ENCODE measurements around the gene FRMD4A.
A peak's percentile ranks its signal among the peaks of the same experiment; 100 is the strongest.

Gene FRMD4A

GRCh38 chr10:14004536-14004935 lies 326.2 kb downstream of the FRMD4A start:
- DNase-seq = no peak

GRCh38 chr10:14003517-14004184 lies 327.1 kb downstream of the FRMD4A start:
- DNase-seq = no peak

DNA sequence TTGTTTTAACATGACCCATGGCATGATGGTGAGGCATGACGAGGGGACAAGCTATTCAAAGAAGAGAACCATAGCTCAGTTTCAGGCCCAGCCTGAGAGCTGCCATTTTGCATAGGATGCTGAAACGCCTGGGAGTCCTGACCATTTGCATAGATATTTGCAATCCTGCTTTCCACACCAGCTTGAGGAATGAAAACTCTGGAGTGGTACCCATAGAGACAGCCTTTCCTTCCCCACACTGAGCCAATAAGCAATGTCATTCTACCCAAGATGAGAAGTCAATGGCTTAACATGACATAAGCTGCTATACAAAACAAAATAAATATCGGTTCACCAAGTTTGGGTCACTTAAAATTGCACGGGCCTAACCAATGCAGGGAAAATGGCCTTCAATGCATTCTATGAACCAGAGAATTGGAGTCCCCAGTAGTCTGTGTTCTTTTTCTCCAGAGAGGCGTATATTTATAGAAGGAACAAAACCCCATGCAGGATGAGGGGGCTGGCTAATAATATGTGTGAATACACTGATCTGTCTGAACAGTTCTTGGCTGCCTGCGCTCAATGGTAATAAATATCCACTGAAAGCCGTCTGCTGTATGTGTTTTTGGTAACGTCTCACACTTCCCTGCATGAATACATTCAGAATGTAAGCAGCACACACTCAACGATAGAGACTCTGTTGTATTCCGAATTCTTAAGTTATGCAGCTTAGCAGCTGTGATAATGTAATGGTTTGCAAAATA lies 329.3 kb downstream of the FRMD4A start:
- DNase-seq = no peak

DNA sequence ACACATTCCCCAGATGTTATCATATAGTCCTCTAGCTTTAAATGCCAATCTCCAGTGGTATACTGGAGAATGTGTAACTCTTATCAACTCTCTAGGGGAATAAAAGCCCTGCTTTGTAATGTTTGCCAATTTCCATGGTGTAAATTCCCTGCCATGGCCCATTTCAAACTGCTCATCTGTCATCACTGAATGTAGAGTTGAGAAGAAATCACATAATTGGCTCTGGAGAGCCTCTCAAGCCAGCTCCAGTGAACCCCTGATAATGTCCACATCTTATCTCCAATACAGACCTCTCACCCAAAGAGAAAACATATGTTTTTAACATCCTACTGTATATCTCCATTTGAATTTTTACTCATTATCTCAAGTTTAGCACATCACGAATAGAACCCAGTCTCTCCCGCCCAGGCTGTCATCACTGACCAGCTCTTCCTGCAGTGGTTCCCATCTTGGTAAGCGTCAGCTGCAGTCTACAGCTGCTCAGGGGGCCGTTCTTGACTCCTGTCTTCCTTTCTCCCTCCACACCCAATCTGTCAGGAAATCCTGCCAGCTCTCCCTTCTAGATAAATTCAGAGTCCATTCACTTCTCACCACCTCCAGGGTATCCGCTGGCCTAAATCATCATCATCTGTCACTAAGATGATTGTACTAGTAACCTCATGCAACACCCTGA lies 332.4 kb downstream of the FRMD4A start:
- no peak for DNase-seq

DNA sequence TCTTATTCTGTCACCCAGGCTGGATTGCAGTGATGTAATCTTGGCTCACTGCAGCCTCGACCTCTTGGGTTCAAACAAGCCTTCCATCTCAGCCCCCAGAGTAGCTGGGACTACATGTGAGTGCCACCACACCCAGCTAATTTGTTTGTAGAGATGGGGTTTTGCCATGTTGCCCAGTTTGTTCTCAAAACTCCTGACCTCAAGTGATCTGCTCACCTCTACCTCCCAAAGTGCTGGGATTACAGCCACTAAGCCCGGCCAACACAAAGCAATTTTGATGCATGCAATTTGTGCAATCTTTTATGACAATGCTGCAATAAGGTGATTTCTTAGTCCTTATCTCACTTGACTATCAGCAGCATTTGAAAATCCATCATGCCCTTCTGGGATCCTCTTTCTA lies 333.1 kb downstream of the FRMD4A start:
- no peak for DNase-seq

- no peak for DNase-seq
These were observed 335.8 kb downstream of the FRMD4A start for GRCh38 chr10:13994932-13995331.

GRCh38 chr10:13993673-13994089 lies 337.0 kb downstream of the FRMD4A start:
- DNase-seq = no peak

DNA sequence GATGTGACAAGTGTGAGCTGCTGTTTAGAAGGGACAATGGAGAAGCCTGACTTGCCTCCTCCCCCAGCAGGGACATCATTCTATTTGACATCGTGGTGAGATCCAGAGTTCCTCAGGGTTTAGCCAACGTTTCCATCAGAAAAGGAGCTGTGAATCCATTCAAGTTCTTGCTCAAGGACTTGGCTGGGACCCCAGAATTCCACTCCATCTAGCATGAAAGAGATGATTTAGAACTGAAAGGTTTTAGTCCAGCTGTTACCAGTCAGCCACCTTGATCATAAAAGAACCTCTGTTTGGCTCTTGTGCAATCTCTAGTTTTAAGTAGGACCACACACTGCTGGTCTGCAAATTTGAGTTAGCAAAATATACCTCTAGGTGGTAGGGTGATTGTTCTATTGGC lies 337.6 kb downstream of the FRMD4A start:
- no peak for DNase-seq

DNA sequence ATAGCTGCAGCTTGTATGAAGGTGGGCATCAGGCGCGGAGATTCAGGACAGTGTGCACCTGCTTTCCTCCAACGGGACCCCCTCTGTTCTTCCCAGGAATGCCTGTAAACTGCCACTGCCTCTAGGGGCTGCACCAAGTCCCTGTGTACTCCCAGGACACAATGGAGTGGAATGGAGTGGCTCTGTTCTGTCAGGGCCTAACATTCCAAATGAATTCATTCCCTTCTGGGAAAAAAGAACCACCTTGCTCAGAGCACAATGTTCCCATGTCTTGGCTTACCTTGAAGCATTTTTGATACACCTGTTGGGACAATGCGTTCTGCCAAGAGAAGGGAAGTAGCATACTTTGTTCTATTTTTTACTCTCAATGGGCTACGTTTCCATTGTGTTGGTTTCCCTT lies 339.4 kb downstream of the FRMD4A start:
- no peak for DNase-seq

DNA sequence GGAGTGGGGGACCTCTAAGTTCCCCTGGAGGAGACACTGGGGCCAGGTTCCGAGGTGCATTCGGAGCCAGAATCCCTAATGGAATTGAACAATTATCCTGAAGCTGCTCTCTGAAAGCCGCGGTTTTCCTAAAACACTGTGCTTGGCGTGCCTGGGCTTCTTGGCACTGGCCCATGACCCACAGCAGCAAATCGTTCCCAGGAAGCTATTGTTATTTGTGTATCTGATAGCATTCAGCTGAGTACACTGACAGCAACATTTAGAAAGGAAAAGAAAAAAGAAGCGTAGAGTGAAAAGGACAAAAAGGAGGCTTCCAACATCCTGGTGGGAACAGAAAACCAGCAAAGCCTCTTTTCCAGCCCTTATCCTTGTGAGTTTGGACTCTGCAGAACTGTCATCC lies 339.8 kb downstream of the FRMD4A start:
- DNase-seq = peak; percentile 29

- DNase-seq = no peak
These were observed 340.3 kb downstream of the FRMD4A start for GRCh38 chr10:13990392-13990805.

GRCh38 chr10:13989616-13990015 lies 341.1 kb downstream of the FRMD4A start:
- no peak for DNase-seq

- DNase-seq = no peak
These were observed 343.3 kb downstream of the FRMD4A start for GRCh38 chr10:13987446-13987845.

DNA sequence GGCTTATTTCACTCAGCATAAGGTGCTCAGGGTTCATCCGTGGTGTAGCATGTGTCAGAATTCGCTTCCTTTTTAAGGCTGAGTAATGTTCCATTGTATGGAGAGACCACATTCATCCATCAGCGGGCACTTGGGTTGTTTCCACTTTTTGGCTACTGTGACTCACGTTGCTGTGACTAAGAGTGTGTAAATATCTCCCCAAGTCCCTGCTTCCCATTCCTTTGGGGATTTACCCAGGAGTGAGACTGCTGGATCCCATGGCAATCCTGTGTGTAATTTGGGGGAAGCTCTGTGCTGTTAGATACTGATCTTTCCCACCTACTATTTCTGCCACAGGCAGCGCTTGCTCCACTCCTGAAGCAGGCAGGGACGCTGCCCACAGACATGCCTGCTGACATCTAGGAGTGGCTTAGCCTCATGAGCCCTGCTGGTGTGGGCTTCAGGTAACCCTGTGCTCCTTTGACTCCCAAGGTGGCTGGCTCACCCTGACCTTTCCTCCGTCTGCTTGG lies 346.0 kb downstream of the FRMD4A start:
- DNase-seq = no peak

- DNase-seq = no peak
These were observed 347.7 kb downstream of the FRMD4A start for GRCh38 chr10:13983035-13983434.

DNA sequence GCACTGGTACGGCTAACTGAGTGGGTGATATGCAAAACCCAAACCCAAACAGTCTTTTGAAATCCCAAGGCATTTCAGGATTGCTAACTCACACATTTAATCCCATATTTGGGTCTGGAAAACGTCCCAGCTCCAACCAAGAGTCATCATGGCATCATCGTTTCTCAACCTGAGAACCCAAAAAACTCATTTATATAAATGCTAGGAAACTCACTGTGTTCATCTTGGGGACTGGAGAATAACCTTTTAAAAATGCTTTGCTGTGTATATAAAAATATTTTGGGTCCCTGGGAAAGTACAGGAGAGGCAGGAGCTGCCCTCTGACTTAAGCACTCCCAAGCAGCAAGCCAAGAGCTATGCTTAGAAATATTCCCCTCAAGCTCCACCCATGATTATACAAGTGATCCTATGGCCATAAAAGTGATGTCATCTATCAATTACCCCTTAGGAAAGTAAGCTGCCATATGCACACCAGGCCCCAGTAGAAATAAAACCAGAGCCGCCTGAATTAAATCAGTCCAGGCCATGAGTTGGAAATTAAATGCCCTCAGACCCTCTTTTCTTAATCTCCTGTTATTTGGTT lies 352.1 kb downstream of the FRMD4A start:
- no peak for DNase-seq

DNA sequence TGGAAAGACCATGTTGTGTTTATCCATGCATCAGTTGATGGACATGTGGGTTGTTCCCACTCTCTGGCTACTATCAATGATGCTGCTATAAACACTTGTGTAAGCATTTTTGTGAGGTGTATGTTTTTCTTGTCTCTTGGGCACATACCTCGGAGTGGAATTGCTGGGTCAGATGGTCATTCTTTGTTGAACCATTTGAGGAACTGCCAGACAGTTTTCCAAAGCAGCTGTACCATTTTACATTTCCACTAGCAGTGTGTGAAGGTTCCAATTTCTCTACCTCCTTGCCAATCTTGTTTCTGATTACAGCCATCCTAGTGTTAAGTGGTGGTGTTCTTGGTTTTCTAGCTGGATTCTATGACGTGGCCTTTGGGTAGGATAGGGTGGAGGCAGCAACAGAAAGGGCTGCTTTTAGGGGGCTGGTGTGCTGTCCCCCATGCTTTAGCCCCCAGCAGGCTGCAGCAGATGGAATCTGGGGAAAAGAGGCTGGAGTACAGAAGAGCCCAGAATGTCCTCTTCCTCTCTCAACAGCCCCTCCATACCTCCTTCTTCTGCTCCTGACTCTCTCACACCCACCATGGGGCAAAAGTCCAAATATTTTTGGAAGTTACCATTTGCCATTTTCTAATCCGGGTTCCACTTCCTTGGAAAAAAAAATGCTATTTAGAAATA lies 352.7 kb downstream of the FRMD4A start:
- no peak for DNase-seq

GRCh38 chr10:13973742-13974141 lies 357.0 kb downstream of the FRMD4A start:
- DNase-seq = no peak

GRCh38 chr10:13972609-13973008 lies 358.1 kb downstream of the FRMD4A start:
- no peak for DNase-seq

GRCh38 chr10:13971601-13972475 lies 358.9 kb downstream of the FRMD4A start:
- DNase-seq = no peak

DNA sequence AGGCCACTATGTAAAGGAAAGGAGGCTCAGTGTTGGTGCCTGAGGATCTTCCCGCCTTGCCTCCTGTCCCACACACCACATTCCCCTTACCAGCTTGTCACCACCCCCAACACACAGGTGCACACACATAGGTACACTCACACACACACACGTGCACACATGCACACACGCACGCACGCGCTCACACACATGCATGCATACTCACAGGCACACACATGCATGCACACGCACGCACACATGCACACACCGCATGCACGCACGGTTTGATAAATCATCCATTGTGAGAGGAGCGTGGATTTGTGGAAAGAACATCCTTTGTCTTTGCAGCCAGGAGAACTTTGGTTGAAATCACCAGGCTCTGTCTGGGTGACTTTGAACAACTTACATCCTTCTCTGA lies 359.8 kb downstream of the FRMD4A start:
- no peak for DNase-seq

All from NCI-H1092 treated with DMSO at 0.1 percent for 48 hours (cell line).